ENCODE data around the gene ISM2.

DNA sequence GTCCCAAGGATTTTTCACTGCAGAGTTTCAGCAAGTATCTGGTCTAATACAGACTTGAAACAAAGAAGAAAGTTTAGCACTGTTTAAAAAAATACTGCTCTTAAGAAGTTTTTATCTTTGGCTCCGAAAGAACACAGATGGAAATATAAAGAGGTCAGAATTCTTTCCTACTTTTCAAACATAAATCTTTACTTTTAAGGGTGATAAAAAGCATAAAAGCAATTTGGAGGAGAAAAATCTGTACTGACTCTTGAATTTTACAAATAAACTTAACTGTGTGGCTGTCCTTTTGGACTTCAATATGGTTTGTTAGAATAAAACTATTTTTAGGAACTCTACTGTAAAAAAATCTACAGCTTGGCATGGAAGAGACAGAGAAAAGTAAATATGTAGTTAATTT is 27.6 kb upstream of the ISM2 start:
- TF ChIP-seq CTCF (IDR thresholded peaks at IDR 0.05; ENCODE audit: low read depth, low read length) (no peak), EZH2phosphoT487 (IDR thresholded peaks at IDR 0.05; ENCODE audit: low read depth) (no peak)
